HL-60 (cell line): Measurements from ENCODE around the gene ZFYVE19.

ENCODE experiments used
- DNase-seq, 2 experiments: peaks; one replicate each; pipeline ENCODE4 v3.0.0-alpha.2; 2010 to 2020; ENCODE audit warnings: low read depth in 1 of 2, low spot score in 1 of 2
- H3K27ac ChIP-seq: fragments of 250-450 bp; sonication (Bioruptor Pico); replicated peaks from 2 replicates; pipeline ENCODE4 v1.5.1; 2020; ENCODE audit warnings: mild to moderate bottlenecking, moderate library complexity
- H3K27me3 ChIP-seq: fragments of 250-450 bp; sonication (Bioruptor Pico); 2 replicates; pipeline ENCODE4 v1.5.1; 2021; ENCODE audit warnings: mild to moderate bottlenecking, moderate library complexity; ENCODE audit not compliant: insufficient read depth, poor library complexity, severe bottlenecking
- H3K4me3 ChIP-seq: replicated peaks from 2 replicates; pipeline ENCODE4 v1.5.1; 2011; ENCODE audit warnings: mild to moderate bottlenecking, control low read depth, low read length; ENCODE audit not compliant: insufficient read depth
- GABPA ChIP-seq: IDR thresholded peaks from 2 replicates; pipeline ENCODE4 v1.6.1; 2012; ENCODE audit warnings: low read depth
- POLR2AphosphoS5 ChIP-seq: IDR thresholded peaks from 2 replicates; pipeline ENCODE4 v1.6.1; 2012; ENCODE audit warnings: low read depth
- SPI1 ChIP-seq: IDR thresholded peaks from 2 replicates; pipeline ENCODE4 v1.6.1; 2012; ENCODE audit warnings: low read depth, mild to moderate bottlenecking, borderline replicate concordance
- TF ChIP-seq, protein P1 (sequence below): IDR thresholded peaks from one replicate; pipeline ENCODE4 v1.5.1; 2011; ENCODE audit warnings: low read length, control low read depth, inconsistent platforms; ENCODE audit not compliant: insufficient read depth
- TF ChIP-seq, protein P2 (sequence below): IDR thresholded peaks from 2 replicates; pipeline ENCODE4 v1.6.1; 2012; ENCODE audit warnings: low read depth; ENCODE audit not compliant: insufficient replicate concordance

The ZFYVE19 gene

DNA sequence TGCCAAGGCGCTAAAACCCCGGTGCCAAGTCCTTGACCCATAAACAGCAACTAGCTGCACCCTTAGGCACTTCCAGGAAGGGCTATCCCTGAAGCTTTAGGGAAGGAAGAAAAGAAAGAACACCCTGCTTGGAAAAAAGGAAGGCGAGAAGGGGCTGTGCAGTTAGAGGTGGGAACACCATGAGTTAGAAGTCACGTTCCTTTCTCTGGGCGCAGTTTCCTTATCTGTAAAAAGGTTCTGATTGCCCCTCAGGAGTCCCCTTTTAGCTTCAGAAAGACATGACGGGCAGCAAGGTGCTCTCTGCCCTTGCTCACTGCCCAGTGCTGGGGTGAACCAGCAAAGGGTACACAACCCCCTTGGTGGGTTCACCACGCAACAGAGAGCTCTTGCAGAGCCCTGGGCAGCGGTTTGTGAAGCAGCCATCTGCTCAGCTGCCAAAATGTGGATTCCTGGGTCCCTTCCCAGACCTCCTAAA is 42.2 kb upstream of the ZFYVE19 start:
- H3K27me3 ChIP-seq = no peaks in the 10 kb centered on the region
- peak in 1 of 2 experiments; percentile 33 for DNase-seq
- H3K4me3 ChIP-seq = peak overlapping the region; percentile 89
- H3K27ac ChIP-seq = peak overlapping the region; percentile 89
- TF ChIP-seq POLR2AphosphoS5 (no peak), GABPA (no peak), SPI1 (no peak)
- TF ChIP-seq, protein P1, sequence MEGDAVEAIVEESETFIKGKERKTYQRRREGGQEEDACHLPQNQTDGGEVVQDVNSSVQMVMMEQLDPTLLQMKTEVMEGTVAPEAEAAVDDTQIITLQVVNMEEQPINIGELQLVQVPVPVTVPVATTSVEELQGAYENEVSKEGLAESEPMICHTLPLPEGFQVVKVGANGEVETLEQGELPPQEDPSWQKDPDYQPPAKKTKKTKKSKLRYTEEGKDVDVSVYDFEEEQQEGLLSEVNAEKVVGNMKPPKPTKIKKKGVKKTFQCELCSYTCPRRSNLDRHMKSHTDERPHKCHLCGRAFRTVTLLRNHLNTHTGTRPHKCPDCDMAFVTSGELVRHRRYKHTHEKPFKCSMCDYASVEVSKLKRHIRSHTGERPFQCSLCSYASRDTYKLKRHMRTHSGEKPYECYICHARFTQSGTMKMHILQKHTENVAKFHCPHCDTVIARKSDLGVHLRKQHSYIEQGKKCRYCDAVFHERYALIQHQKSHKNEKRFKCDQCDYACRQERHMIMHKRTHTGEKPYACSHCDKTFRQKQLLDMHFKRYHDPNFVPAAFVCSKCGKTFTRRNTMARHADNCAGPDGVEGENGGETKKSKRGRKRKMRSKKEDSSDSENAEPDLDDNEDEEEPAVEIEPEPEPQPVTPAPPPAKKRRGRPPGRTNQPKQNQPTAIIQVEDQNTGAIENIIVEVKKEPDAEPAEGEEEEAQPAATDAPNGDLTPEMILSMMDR = no peak
- TF ChIP-seq, protein P2, sequence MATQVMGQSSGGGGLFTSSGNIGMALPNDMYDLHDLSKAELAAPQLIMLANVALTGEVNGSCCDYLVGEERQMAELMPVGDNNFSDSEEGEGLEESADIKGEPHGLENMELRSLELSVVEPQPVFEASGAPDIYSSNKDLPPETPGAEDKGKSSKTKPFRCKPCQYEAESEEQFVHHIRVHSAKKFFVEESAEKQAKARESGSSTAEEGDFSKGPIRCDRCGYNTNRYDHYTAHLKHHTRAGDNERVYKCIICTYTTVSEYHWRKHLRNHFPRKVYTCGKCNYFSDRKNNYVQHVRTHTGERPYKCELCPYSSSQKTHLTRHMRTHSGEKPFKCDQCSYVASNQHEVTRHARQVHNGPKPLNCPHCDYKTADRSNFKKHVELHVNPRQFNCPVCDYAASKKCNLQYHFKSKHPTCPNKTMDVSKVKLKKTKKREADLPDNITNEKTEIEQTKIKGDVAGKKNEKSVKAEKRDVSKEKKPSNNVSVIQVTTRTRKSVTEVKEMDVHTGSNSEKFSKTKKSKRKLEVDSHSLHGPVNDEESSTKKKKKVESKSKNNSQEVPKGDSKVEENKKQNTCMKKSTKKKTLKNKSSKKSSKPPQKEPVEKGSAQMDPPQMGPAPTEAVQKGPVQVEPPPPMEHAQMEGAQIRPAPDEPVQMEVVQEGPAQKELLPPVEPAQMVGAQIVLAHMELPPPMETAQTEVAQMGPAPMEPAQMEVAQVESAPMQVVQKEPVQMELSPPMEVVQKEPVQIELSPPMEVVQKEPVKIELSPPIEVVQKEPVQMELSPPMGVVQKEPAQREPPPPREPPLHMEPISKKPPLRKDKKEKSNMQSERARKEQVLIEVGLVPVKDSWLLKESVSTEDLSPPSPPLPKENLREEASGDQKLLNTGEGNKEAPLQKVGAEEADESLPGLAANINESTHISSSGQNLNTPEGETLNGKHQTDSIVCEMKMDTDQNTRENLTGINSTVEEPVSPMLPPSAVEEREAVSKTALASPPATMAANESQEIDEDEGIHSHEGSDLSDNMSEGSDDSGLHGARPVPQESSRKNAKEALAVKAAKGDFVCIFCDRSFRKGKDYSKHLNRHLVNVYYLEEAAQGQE = no peak

DNA sequence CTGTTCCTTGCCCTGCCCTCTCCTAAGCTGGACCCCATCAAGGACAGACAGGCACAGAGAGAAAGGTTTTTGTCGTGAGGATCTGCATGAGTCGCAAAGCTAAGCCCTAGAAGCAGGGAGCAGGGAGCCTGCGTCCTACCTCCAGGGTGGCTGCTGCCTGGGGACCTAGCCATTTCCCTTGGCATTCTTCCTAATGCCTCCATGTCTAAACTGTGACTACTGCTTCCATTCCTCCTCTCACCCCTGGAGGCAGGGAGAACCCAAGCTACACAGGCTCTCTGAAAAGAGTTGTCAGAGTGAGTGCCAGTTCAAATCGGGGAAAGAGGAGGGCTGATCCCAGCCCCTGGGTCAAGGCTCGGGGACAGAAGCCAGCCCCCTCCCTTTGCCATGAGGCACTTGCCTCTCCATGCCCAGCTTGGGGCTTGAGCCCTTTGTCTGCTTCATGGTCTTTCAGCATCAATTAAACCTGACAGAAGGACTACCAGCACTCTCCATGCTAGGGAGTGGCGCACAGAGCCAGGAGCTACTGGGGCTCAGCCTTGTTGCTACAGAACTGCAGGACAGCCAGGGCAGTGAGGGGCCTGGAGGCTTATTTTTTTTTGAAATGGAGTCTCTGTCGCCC is 40.6 kb upstream of the ZFYVE19 start:
- Histone ChIP-seq H3K27ac (no peak overlapping the region), H3K4me3 (no peak overlapping the region), H3K27me3 (no peaks in the 10 kb centered on the region)
- DNase-seq = no peak
- TF ChIP-seq, protein P1 = no peak
- 0 out of 2 replicates have a peak, but pooled peaks have one; percentile 8 for TF ChIP-seq POLR2AphosphoS5

DNA sequence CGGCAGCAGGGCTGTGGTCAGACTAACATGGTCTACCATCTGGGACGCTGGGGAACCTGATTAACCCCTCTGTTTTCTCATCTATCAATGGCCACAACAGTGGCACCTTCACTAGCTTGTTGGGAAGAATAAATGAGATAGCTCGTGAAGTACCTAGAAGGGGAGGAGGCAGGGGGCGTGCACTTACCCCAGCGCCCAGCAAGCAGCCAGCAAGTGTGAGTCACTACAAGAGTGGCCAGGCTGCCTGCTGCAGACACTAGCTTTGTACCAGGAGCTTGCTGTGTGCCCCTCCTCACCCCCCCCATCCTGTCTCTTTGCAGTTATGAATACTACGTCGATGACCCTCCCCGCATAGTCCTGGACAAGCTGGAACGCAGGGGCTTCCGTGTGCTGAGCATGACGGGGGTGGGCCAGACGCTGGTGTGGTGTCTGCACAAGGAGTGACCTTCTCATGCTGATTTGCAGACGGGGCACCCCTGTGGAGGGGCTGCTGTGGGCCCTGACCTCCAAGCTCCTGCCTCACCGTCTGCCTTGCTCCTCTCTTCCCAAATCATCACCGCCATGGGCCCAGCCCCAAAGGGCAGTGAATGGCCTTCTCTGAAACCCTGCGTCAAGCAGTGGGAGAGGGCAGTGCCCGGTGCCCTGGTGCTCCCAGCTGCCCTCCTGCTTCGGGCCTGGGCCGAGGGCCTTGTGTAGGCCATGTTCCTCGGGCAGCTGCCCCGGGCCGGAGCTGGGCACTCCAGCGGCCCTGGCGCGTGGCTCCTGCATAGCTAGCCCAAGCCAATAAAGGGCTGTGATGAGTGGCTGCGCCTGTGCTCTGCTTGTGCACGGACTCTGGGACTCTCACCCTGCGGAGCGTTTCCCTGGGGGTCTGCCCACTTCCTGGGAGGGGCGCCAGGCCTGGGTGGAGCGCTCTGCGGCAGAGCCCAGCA is 39.7 kb upstream of the ZFYVE19 start:
- no peak for DNase-seq
- Histone ChIP-seq H3K27ac (no peak overlapping the region), H3K27me3 (no peaks in the 10 kb centered on the region), H3K4me3 (no peak overlapping the region)
- 0 out of 2 replicates have a peak, but pooled peaks have one; percentile 3 for TF ChIP-seq POLR2AphosphoS5
- TF ChIP-seq, protein P2 = no peak
- TF ChIP-seq SPI1 = no peak

DNA sequence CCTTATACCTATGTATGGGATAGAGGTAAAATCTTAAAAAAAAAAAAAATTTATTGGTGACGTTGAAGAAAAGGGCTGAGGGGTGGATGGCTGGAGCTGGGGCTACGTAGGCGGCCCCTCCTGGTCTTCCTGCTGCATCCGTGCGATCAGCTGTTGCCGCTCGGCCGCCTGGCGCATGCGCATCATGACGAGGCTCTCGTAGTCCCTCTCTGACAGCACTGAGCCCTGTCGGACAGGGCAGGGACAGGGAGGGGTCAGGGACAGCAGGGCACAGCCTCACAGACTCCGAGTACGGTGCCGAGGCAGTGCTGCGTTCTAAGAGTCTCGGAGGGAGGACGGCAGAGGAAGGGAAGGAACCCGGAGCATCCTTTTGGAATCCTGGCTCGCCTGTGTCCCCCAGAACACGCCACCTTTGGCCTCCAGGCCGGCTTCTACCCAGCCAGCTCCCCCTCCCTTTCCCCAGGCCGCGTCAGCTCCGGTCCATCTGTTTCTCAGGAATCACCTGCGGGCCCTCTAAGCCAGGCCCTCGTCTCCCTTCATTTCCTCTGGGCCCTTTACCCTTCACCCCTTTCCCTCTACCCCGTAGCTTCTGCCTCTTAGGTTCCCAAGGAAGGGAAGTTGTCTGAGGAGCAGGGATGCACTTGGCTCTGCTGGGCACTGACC is 38.9 kb upstream of the ZFYVE19 start:
- DNase-seq = no peak
- TF ChIP-seq GABPA = no peak
- Histone ChIP-seq H3K27me3 (no peaks in the 10 kb centered on the region), H3K4me3 (no peak overlapping the region), H3K27ac (peak overlapping the region; percentile 70)
